KMS-11 (cell line): ENCODE results near the gene AOPEP.

Source experiments
- H2AFZ ChIP-seq: fragments of 200-600 bp; sonication (generic); 2 replicates; pipeline ENCODE4 v1.6.1; 2016; ENCODE audit warnings: antibody characterized with exemption, mixed run types, low read depth
- H3K27ac ChIP-seq: fragments of 200-600 bp; sonication (generic); 2 replicates; pipeline ENCODE4 v1.6.1; 2016; ENCODE audit warnings: mild to moderate bottlenecking, mixed run types
- H3K27me3 ChIP-seq: fragments of 200-600 bp; sonication (generic); 2 replicates; pipeline ENCODE4 v1.6.1; 2017; ENCODE audit warnings: mild to moderate bottlenecking, low read depth, mixed run types, moderate library complexity; ENCODE audit not compliant: insufficient read depth
- H3K36me3 ChIP-seq: fragments of 200-600 bp; sonication (generic); 2 replicates; pipeline ENCODE4 v1.6.1; 2017; ENCODE audit warnings: mild to moderate bottlenecking, mixed run types; ENCODE audit not compliant: insufficient read depth
- H3K4me1 ChIP-seq: fragments of 200-600 bp; sonication (generic); 2 replicates; pipeline ENCODE4 v1.6.1; 2016; ENCODE audit warnings: mild to moderate bottlenecking, low read depth, mixed run types; ENCODE audit not compliant: poor library complexity, severe bottlenecking
- H3K4me2 ChIP-seq: fragments of 200-600 bp; sonication (generic); 2 replicates; pipeline ENCODE4 v1.7.0; 2016; ENCODE audit warnings: mild to moderate bottlenecking, mixed run types
- H3K4me3 ChIP-seq: fragments of 200-600 bp; sonication (generic); IDR thresholded peaks from 2 replicates; pipeline ENCODE4 v1.6.1; 2017; ENCODE audit warnings: low read depth, low read length, mixed read lengths; ENCODE audit not compliant: insufficient read depth
- H3K79me2 ChIP-seq: fragments of 200-600 bp; sonication (generic); 2 replicates; pipeline ENCODE4 v1.6.1; 2016; ENCODE audit warnings: low read depth, mixed run types; ENCODE audit not compliant: insufficient read depth
- H3K9ac ChIP-seq: fragments of 200-600 bp; sonication (generic); 2 replicates; pipeline ENCODE4 v1.6.1; 2016; ENCODE audit warnings: mild to moderate bottlenecking, mixed run types
- H4K20me1 ChIP-seq: fragments of 200-600 bp; sonication (generic); 2 replicates; pipeline ENCODE4 v1.6.1; 2016; ENCODE audit warnings: mild to moderate bottlenecking, mixed run types; ENCODE audit not compliant: insufficient read depth
- TF ChIP-seq, protein P1 (sequence below): fragments of 200-600 bp; sonication (generic); conservative IDR thresholded peaks from 2 replicates; pipeline ENCODE4 v1.6.1; 2017; ENCODE audit warnings: low read depth, mild to moderate bottlenecking, antibody characterized with exemption, low read length, moderate library complexity, mixed read lengths

The AOPEP gene

DNA sequence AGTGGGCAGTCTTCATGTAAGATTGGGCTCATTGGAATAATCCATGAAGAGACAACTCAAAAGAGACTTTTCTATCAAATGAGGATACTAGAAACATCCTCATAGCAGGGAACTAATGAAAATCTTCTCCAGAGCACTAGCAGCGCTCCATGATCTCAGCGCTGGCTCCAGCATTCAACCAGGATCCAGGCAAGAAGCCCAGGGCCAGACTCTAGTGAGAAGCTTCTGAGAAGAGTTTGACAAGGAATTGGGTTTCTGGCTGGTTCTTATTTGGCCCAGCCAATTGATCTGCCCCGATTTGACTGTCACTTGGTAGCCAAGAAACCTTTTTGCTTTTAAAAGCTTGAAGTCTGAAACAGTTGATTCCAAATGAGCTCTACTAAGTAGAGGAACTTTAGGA lies 60.1 kb downstream of the AOPEP start:
- TF ChIP-seq, protein P1, sequence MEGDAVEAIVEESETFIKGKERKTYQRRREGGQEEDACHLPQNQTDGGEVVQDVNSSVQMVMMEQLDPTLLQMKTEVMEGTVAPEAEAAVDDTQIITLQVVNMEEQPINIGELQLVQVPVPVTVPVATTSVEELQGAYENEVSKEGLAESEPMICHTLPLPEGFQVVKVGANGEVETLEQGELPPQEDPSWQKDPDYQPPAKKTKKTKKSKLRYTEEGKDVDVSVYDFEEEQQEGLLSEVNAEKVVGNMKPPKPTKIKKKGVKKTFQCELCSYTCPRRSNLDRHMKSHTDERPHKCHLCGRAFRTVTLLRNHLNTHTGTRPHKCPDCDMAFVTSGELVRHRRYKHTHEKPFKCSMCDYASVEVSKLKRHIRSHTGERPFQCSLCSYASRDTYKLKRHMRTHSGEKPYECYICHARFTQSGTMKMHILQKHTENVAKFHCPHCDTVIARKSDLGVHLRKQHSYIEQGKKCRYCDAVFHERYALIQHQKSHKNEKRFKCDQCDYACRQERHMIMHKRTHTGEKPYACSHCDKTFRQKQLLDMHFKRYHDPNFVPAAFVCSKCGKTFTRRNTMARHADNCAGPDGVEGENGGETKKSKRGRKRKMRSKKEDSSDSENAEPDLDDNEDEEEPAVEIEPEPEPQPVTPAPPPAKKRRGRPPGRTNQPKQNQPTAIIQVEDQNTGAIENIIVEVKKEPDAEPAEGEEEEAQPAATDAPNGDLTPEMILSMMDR = no peak
- no peaks in the 10 kb centered on the region for H4K20me1 ChIP-seq

DNA sequence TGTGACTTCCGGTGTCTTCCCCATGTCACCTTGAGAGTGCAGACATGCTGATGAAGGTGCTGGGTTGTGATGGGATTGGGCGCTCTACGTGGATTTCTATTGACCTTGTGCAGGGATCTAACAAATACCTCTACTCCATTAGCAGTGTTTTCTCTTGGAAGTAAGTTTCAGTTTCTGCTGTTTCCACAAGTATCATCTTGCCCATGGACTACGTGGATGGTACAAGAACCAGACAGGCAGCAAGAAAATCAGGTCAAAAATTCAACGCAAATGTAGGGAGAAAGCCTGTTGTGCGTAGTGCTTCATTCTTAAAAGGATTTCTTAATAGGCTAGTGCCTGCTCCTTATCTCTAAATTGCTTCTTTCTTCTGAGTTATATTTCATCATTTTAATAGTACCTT lies 60.8 kb downstream of the AOPEP start:
- Histone ChIP-seq H3K27me3 (no peaks in the 10 kb centered on the region), H3K4me3 (no peak overlapping the region), H4K20me1 (no peaks in the 10 kb centered on the region), H3K4me2 (no peak overlapping the region), H3K27ac (no peak overlapping the region), H2AFZ (no peak overlapping the region), H3K36me3 (no peaks in the 10 kb centered on the region), H3K4me1 (no peaks in the 10 kb centered on the region), H3K9ac (no peak overlapping the region), H3K79me2 (no peaks in the 10 kb centered on the region)
- TF ChIP-seq, protein P1 = no peak

More for the DNA sequence above, 60.1 kb downstream of the AOPEP start:
- H3K4me2 ChIP-seq = no peak overlapping the region
- no peak overlapping the region for H3K27ac ChIP-seq
- no peaks in the 10 kb centered on the region for H3K4me1 ChIP-seq
- H3K36me3 ChIP-seq = no peaks in the 10 kb centered on the region
- no peaks in the 10 kb centered on the region for H3K27me3 ChIP-seq
- H2AFZ ChIP-seq = no peak overlapping the region
- no peak overlapping the region for H3K4me3 ChIP-seq
- no peaks in the 10 kb centered on the region for H3K79me2 ChIP-seq
- H3K9ac ChIP-seq = no peak overlapping the region

DNA sequence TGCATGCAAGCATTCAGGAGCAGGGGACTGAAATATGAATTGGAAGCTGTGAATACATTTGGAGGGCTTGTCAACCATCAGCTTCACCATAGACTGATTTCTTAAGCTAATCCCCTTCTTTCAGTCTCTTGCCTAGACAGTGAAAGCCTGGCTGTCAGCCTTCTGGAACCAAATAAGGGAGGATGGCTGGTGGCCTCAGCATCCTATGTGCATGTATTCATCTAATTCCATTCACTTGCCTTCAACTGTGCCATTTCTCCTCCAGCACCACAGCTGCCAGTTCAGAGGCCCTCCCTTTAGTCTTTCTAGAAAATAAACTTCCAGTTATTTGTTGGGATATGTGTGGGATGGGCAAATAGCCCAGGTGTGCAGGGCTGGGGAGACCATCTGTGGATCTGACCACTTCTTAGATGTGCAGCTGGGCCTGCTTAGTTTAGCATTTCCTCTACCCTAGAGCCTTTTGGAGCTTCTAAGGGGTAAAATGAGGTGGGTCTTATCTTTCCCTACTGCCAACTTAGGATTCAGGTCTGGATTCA lies 62.1 kb downstream of the AOPEP start:
- Histone ChIP-seq H3K9ac (no peak overlapping the region), H3K4me1 (no peaks in the 10 kb centered on the region), H3K36me3 (no peaks in the 10 kb centered on the region), H4K20me1 (no peaks in the 10 kb centered on the region), H3K4me3 (no peak overlapping the region), H3K79me2 (no peaks in the 10 kb centered on the region), H2AFZ (no peak overlapping the region), H3K4me2 (no peak overlapping the region), H3K27me3 (no peaks in the 10 kb centered on the region), H3K27ac (no peak overlapping the region)
- TF ChIP-seq, protein P1 = no peak

DNA sequence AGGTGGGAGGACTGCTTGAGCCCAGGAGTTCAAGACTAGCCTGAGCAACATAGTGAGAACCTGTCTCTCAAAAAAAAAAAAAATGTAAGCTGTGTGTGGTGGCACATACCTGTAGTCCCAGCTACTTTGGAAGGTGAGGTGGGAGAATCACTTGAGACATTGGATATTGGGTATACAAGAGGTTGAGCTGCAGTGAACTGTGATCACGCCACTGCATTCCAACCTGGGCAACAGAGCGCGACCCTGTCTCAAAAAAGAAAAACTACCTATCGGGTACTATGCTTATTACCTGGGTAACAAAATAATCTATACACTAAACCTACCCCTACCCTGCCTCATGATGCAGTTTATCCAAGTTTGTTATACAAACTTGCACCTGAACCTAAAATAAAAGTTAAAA lies 64.9 kb downstream of the AOPEP start:
- no peaks in the 10 kb centered on the region for H3K36me3 ChIP-seq
- TF ChIP-seq, protein P1 = no peak
- H3K4me2 ChIP-seq = no peak overlapping the region
- H3K27ac ChIP-seq = no peak overlapping the region
- no peak overlapping the region for H3K9ac ChIP-seq
- H2AFZ ChIP-seq = no peak overlapping the region
- H3K79me2 ChIP-seq = no peaks in the 10 kb centered on the region
- H4K20me1 ChIP-seq = no peaks in the 10 kb centered on the region
- no peaks in the 10 kb centered on the region for H3K4me1 ChIP-seq
- no peak overlapping the region for H3K4me3 ChIP-seq
- no peaks in the 10 kb centered on the region for H3K27me3 ChIP-seq
